ENCODE data around the gene KCNIP1. TPM values are rescaled to one million over a fixed set of nuclear protein-coding genes. Genes with fewer than 3 reads are reported as not detected.

The KCNIP1 gene
- total RNA-seq, 2 donors from 2014 or later: 1.6 to 13.5 TPM

GRCh38 chr5:170523830-170524229 lies 20.0 kb downstream of the KCNIP1 start:
- Histone ChIP-seq H3K4me1 (replicated peaks) (no peaks in the 10 kb centered on the region), H3K36me3 (no peaks in the 10 kb centered on the region), H3K27me3 (replicated peaks; ENCODE audit: insufficient read depth) (no peaks in the 10 kb centered on the region), H3K4me3 (no peak overlapping the region), H3K27ac (no peak overlapping the region), H3K9me3 (no peaks in the 10 kb centered on the region)
- intact Hi-C loops (cut with DNase I): no loop called here
- TF ChIP-seq POLR2AphosphoS5 (IDR thresholded peaks at IDR 0.05): no peak
- TF ChIP-seq POLR2A (IDR thresholded peaks at IDR 0.05): no peak
- TF ChIP-seq, protein P1, sequence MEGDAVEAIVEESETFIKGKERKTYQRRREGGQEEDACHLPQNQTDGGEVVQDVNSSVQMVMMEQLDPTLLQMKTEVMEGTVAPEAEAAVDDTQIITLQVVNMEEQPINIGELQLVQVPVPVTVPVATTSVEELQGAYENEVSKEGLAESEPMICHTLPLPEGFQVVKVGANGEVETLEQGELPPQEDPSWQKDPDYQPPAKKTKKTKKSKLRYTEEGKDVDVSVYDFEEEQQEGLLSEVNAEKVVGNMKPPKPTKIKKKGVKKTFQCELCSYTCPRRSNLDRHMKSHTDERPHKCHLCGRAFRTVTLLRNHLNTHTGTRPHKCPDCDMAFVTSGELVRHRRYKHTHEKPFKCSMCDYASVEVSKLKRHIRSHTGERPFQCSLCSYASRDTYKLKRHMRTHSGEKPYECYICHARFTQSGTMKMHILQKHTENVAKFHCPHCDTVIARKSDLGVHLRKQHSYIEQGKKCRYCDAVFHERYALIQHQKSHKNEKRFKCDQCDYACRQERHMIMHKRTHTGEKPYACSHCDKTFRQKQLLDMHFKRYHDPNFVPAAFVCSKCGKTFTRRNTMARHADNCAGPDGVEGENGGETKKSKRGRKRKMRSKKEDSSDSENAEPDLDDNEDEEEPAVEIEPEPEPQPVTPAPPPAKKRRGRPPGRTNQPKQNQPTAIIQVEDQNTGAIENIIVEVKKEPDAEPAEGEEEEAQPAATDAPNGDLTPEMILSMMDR (IDR thresholded peaks at IDR 0.05): no peak
- 93% methylated on average over 2 of the region's 2 CpGs for WGBS
- no peak for DNase-seq (ENCODE audit: low spot score)

DNA sequence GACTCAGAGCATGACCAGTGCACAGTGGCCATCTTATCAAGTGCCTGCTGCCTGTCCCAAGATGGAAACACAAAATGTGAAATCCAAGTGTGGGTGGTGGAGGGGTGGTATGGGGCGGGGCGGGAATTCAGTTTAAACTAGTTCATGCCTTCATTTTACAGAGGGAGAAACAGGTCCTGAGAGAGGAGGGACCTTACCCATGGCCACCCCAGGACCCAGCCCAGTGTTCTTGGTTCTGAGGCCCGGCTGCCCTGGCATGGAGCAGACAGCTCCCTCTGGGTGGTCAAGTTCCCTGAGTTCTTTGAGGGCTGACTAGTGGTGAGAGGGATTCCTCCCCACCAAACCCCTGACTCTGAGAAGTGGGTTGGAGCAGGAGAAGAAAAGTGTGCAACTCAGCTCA lies 20.8 kb downstream of the KCNIP1 start:
- Histone ChIP-seq H3K9me3 (no peaks in the 10 kb centered on the region), H3K27ac (no peak overlapping the region), H3K4me3 (no peak overlapping the region), H3K36me3 (no peaks in the 10 kb centered on the region), H3K27me3 (replicated peaks; ENCODE audit: insufficient read depth) (no peaks in the 10 kb centered on the region), H3K4me1 (replicated peaks) (no peaks in the 10 kb centered on the region)
- 93% methylated on average over 3 of the region's 3 CpGs for WGBS
- no peak for DNase-seq (ENCODE audit: low spot score)
- intact Hi-C loops (cut with DNase I): no loop called here
- no peak for TF ChIP-seq POLR2AphosphoS5 (IDR thresholded peaks at IDR 0.05)
- no peak for TF ChIP-seq POLR2A (IDR thresholded peaks at IDR 0.05)
- TF ChIP-seq, protein P1 (IDR thresholded peaks at IDR 0.05): no peak

DNA sequence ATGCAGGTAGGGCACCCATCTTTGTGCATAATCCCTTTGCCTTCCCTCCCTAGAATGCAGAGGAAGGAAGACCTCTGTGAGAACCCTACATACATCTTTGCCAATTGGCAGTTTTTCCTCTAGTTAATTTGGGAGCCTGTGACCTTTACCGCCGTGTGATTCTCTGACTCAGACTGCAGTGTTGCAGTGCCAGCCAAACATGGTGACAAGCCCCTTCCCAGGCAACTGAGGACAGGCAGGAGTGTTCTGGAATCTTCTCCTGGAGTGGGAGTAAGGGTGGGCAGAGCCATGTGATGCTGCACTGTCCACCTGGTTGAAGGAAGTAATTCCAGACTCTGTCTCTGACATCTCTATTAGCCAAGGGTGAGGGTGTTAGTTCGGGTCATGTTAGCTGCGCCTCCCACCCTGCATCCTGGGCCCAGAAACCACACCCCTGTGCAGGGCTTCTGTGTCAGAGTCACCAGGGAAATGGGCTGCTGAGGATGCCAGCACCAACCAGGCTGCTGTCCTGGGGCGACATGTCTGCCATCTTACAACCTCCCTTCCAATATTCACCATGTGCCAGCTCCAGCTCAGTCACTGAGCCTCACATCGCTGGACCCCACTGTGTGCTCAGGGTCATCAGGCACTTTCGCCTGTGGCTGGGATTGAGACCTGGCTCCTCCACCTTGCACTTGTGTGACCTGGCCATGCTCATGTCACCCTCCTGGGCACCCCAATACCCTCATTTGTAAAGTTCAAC lies 21.8 kb downstream of the KCNIP1 start:
- DNase-seq (ENCODE audit: low spot score): no peak
- 83% methylated on average over 7 of the region's 7 CpGs for WGBS
- Histone ChIP-seq H3K4me1 (replicated peaks) (no peaks in the 10 kb centered on the region), H3K27me3 (replicated peaks; ENCODE audit: insufficient read depth) (no peaks in the 10 kb centered on the region), H3K9me3 (no peaks in the 10 kb centered on the region), H3K4me3 (no peak overlapping the region), H3K36me3 (no peaks in the 10 kb centered on the region), H3K27ac (no peak overlapping the region)
- TF ChIP-seq, protein P1 (IDR thresholded peaks at IDR 0.05): no peak
- TF ChIP-seq POLR2AphosphoS5 (IDR thresholded peaks at IDR 0.05): no peak
- TF ChIP-seq POLR2A (IDR thresholded peaks at IDR 0.05): no peak
- intact Hi-C loops (cut with DNase I): no loop called here

DNA sequence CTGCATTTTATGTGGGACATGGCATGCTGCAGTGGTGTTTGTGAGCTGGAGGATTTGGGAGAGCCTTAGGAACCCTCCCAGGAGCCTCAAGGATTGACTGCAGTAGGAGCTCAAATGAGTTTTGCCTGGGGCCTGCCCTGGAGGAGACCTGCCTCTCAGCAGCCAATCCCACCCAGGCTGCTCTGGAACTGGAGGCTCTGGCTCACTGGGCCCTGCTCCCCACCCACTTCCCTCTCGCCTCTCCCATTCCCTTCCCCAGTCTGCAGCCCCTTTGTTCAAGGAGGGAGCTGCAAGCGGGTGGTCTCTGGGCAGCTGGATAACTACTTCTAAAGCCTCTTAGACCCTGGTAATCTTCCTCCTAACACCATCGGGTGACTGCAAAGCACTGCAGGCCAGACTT lies 24.2 kb downstream of the KCNIP1 start:
- Histone ChIP-seq H3K9me3 (no peaks in the 10 kb centered on the region), H3K36me3 (no peaks in the 10 kb centered on the region), H3K4me1 (replicated peaks) (no peaks in the 10 kb centered on the region), H3K27me3 (replicated peaks; ENCODE audit: insufficient read depth) (no peaks in the 10 kb centered on the region), H3K27ac (no peak overlapping the region), H3K4me3 (no peak overlapping the region)
- TF ChIP-seq POLR2A (IDR thresholded peaks at IDR 0.05): no peak
- TF ChIP-seq, protein P1 (IDR thresholded peaks at IDR 0.05): no peak
- TF ChIP-seq POLR2AphosphoS5 (IDR thresholded peaks at IDR 0.05): no peak
- WGBS: 88% methylated on average over 3 of the region's 3 CpGs
- DNase-seq (ENCODE audit: low spot score): no peak
- intact Hi-C loops (cut with DNase I): no loop called here

- no peak for TF ChIP-seq POLR2AphosphoS5 (IDR thresholded peaks at IDR 0.05)
- TF ChIP-seq, protein P1 (IDR thresholded peaks at IDR 0.05): no peak
- TF ChIP-seq POLR2A (IDR thresholded peaks at IDR 0.05): no peak
- H3K36me3 ChIP-seq: no peaks in the 10 kb centered on the region
- no peak for DNase-seq (ENCODE audit: low spot score)
- intact Hi-C loops (cut with DNase I): no loop called here
- H3K4me3 ChIP-seq: no peak overlapping the region
- H3K4me1 ChIP-seq (replicated peaks): no peaks in the 10 kb centered on the region
- H3K27me3 ChIP-seq (replicated peaks; ENCODE audit: insufficient read depth): no peaks in the 10 kb centered on the region
- 62% methylated on average over 1 of the region's 1 CpG for WGBS
- no peaks in the 10 kb centered on the region for H3K9me3 ChIP-seq
- no peak overlapping the region for H3K27ac ChIP-seq
Measured at GRCh38 chr5:170528976-170529375, 25.2 kb downstream of the KCNIP1 start.
